ENCODE measurements around the gene TBC1D1.

TBC1D1 gene

GRCh38 chr4:38085751-38086150, 194.9 kb downstream of the TBC1D1 start:
- peaks cover 6% of the 10 kb centered on the region for H3K4me1 Mint-ChIP-seq (ENCODE audit: low read depth)
- no peak overlapping the region for H3K4me3 Mint-ChIP-seq
- H3K9me3 Mint-ChIP-seq = no peaks in the 10 kb centered on the region
- peaks cover 14% of the 10 kb centered on the region for H3K36me3 Mint-ChIP-seq (ENCODE audit: low read depth)
- no peak overlapping the region for H3K27ac Mint-ChIP-seq
- DNase-seq (ENCODE audit: low spot score) = no peak
- H3K27me3 Mint-ChIP-seq (ENCODE audit: low read depth) = no peaks in the 10 kb centered on the region

- no peaks in the 10 kb centered on the region for H3K9me3 Mint-ChIP-seq
- no peak overlapping the region for H3K27ac Mint-ChIP-seq
- DNase-seq (ENCODE audit: low spot score) = no peak
- H3K36me3 Mint-ChIP-seq (ENCODE audit: low read depth) = peaks cover 20% of the 10 kb centered on the region
- peaks cover 10% of the 10 kb centered on the region for H3K4me1 Mint-ChIP-seq (ENCODE audit: low read depth)
- H3K4me3 Mint-ChIP-seq = no peak overlapping the region
- H3K27me3 Mint-ChIP-seq (ENCODE audit: low read depth) = no peaks in the 10 kb centered on the region
Observed at GRCh38 chr4:38086151-38086848, 195.4 kb downstream of the TBC1D1 start.

- Mint-ChIP-seq H3K4me3 (no peak overlapping the region), H3K36me3 (ENCODE audit: low read depth) (peaks cover 20% of the 10 kb centered on the region), H3K9me3 (no peaks in the 10 kb centered on the region), H3K4me1 (ENCODE audit: low read depth) (peaks cover 10% of the 10 kb centered on the region), H3K27ac (no peak overlapping the region), H3K27me3 (ENCODE audit: low read depth) (no peaks in the 10 kb centered on the region)
- no peak for DNase-seq (ENCODE audit: low spot score)
Observed at GRCh38 chr4:38086849-38087226, 196.0 kb downstream of the TBC1D1 start.

DNA sequence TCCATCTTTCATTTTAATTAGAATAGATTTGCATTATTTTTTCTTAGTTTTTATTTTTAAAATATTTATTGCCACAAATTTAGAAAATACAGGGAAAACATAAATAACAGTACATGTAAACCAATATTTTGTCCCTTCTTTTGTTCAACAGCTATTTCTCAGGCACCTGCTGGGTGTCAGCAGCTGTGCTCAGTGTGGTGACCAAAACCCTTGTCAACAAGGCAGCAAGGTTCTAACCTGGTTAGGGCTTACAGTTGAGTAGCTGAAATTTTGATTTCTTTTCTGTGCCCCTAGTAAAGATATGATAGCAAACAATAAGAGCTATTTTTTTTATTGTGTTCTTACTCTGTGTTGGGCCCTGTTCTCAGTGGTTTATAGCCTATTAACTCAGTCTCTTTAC, 197.4 kb downstream of the TBC1D1 start:
- Mint-ChIP-seq H3K36me3 (ENCODE audit: low read depth) (peaks cover 26% of the 10 kb centered on the region), H3K4me3 (no peak overlapping the region), H3K27me3 (ENCODE audit: low read depth) (no peaks in the 10 kb centered on the region)

DNA sequence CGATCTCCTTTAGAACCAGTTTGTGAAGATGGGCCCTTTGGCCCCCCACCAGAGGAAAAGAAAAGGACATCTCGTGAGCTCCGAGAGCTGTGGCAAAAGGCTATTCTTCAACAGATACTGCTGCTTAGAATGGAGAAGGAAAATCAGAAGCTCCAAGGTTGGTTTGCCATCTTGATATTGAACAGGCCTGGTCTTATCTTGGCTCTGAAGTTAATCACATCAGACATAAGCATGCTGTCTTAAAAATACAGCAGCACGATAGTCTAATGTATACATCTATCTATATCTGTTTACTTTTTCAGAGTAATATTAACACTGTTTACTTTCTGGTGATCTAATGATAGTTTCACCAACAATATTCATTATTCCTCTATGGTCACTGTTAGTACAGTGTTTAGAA, 199.1 kb downstream of the TBC1D1 start:
- H3K9me3 Mint-ChIP-seq = no peaks in the 10 kb centered on the region
- H3K36me3 Mint-ChIP-seq (ENCODE audit: low read depth) = peaks cover 33% of the 10 kb centered on the region
- H3K4me1 Mint-ChIP-seq (ENCODE audit: low read depth) = peaks cover 10% of the 10 kb centered on the region
- no peak for DNase-seq (ENCODE audit: low spot score)
- H3K4me3 Mint-ChIP-seq = no peak overlapping the region
- no peak overlapping the region for H3K27ac Mint-ChIP-seq
- no peaks in the 10 kb centered on the region for H3K27me3 Mint-ChIP-seq (ENCODE audit: low read depth)

More for the DNA sequence above, 197.4 kb downstream of the TBC1D1 start:
- Mint-ChIP-seq H3K9me3 (no peaks in the 10 kb centered on the region), H3K27ac (no peak overlapping the region), H3K4me1 (ENCODE audit: low read depth) (peaks cover 10% of the 10 kb centered on the region)
- no peak for DNase-seq (ENCODE audit: low spot score)

GRCh38 chr4:38090455-38091246, 199.8 kb downstream of the TBC1D1 start:
- Mint-ChIP-seq H3K4me1 (ENCODE audit: low read depth) (peaks cover 10% of the 10 kb centered on the region), H3K27me3 (ENCODE audit: low read depth) (no peaks in the 10 kb centered on the region), H3K9me3 (no peaks in the 10 kb centered on the region), H3K36me3 (ENCODE audit: low read depth) (peaks cover 38% of the 10 kb centered on the region), H3K4me3 (no peak overlapping the region), H3K27ac (peak overlapping the region; percentile 53)
- DNase-seq (ENCODE audit: low spot score) = no peak

GRCh38 chr4:38091636-38092035, 200.8 kb downstream of the TBC1D1 start:
- Mint-ChIP-seq H3K4me1 (ENCODE audit: low read depth) (peaks cover 10% of the 10 kb centered on the region), H3K27me3 (ENCODE audit: low read depth) (no peaks in the 10 kb centered on the region), H3K36me3 (ENCODE audit: low read depth) (peaks cover 42% of the 10 kb centered on the region), H3K27ac (no peak overlapping the region), H3K9me3 (no peaks in the 10 kb centered on the region), H3K4me3 (no peak overlapping the region)
- no peak for DNase-seq (ENCODE audit: low spot score)

- peaks cover 10% of the 10 kb centered on the region for H3K4me1 Mint-ChIP-seq (ENCODE audit: low read depth)
- no peaks in the 10 kb centered on the region for H3K9me3 Mint-ChIP-seq
- H3K27ac Mint-ChIP-seq = no peak overlapping the region
- peaks cover 42% of the 10 kb centered on the region for H3K36me3 Mint-ChIP-seq (ENCODE audit: low read depth)
- H3K4me3 Mint-ChIP-seq = no peak overlapping the region
- no peak for DNase-seq (ENCODE audit: low spot score)
- no peaks in the 10 kb centered on the region for H3K27me3 Mint-ChIP-seq (ENCODE audit: low read depth)
Observed at GRCh38 chr4:38092701-38093100, 201.8 kb downstream of the TBC1D1 start.

- H3K36me3 Mint-ChIP-seq (ENCODE audit: low read depth) = peaks cover 49% of the 10 kb centered on the region
- H3K4me1 Mint-ChIP-seq (ENCODE audit: low read depth) = peaks cover 10% of the 10 kb centered on the region
- no peaks in the 10 kb centered on the region for H3K27me3 Mint-ChIP-seq (ENCODE audit: low read depth)
Observed at GRCh38 chr4:38094419-38094818, 203.5 kb downstream of the TBC1D1 start.

GRCh38 chr4:38095691-38096090, 204.8 kb downstream of the TBC1D1 start:
- Mint-ChIP-seq H3K36me3 (ENCODE audit: low read depth) (peaks cover 47% of the 10 kb centered on the region), H3K4me3 (no peak overlapping the region), H3K9me3 (no peaks in the 10 kb centered on the region), H3K27me3 (ENCODE audit: low read depth) (no peaks in the 10 kb centered on the region), H3K4me1 (ENCODE audit: low read depth) (peaks cover 8% of the 10 kb centered on the region), H3K27ac (no peak overlapping the region)
- DNase-seq (ENCODE audit: low spot score) = no peak

More at GRCh38 chr4:38094419-38094818, 203.5 kb downstream of the TBC1D1 start:
- Mint-ChIP-seq H3K9me3 (no peaks in the 10 kb centered on the region), H3K27ac (no peak overlapping the region), H3K4me3 (no peak overlapping the region)
- no peak for DNase-seq (ENCODE audit: low spot score)

- no peak for DNase-seq (ENCODE audit: low spot score)
- Mint-ChIP-seq H3K36me3 (ENCODE audit: low read depth) (peaks cover 40% of the 10 kb centered on the region), H3K4me1 (ENCODE audit: low read depth) (peaks cover 4% of the 10 kb centered on the region), H3K4me3 (no peak overlapping the region), H3K27me3 (ENCODE audit: low read depth) (no peaks in the 10 kb centered on the region), H3K9me3 (no peaks in the 10 kb centered on the region), H3K27ac (no peak overlapping the region)
Observed at GRCh38 chr4:38097818-38098217, 206.9 kb downstream of the TBC1D1 start.

DNA sequence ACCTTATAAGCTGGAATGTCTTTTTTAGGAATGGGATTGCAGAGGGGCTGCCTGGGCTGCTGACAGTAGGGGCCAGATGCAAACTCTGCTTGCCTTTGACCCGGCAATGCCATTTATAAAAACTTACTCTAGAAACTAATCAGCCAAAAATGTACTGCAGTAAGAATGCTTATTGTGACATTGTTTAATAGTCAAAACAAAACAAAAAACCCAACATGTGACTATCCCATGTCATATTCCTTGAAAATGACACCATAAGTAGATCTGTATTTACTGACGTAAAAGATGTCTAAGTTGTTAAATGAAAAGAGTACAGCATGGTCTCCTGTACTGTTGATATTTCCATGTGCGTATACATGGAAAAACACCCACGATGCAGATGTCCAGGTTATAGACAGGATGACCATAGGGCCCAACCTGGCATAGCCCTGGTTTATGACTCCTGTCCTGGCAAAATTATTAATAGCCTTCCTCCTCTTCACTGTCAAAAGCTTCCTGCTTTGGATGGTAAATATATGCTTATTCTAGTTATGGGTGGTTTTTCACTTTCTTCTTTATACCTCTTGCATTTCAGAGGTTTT, 208.2 kb downstream of the TBC1D1 start:
- peaks cover 35% of the 10 kb centered on the region for H3K36me3 Mint-ChIP-seq (ENCODE audit: low read depth)
- no peak overlapping the region for H3K27ac Mint-ChIP-seq
- DNase-seq (ENCODE audit: low spot score) = no peak

GRCh38 chr4:38099908-38100407, 209.1 kb downstream of the TBC1D1 start:
- H3K9me3 Mint-ChIP-seq = no peaks in the 10 kb centered on the region
- H3K27ac Mint-ChIP-seq = no peak overlapping the region
- no peaks in the 10 kb centered on the region for H3K27me3 Mint-ChIP-seq (ENCODE audit: low read depth)
- peaks cover 4% of the 10 kb centered on the region for H3K4me1 Mint-ChIP-seq (ENCODE audit: low read depth)
- H3K4me3 Mint-ChIP-seq = no peak overlapping the region
- DNase-seq (ENCODE audit: low spot score) = no peak
- H3K36me3 Mint-ChIP-seq (ENCODE audit: low read depth) = peaks cover 30% of the 10 kb centered on the region

More for the DNA sequence above, 208.2 kb downstream of the TBC1D1 start:
- Mint-ChIP-seq H3K4me1 (ENCODE audit: low read depth) (peaks cover 4% of the 10 kb centered on the region), H3K27me3 (ENCODE audit: low read depth) (no peaks in the 10 kb centered on the region), H3K9me3 (no peaks in the 10 kb centered on the region), H3K4me3 (no peak overlapping the region)

Measured in T-helper 2 cell treated with Interferon-gamma antibody and Interleukin-4, amounts not matched to agents 5 μg/mL and 100 μg/mL, for 36 hours (primary cell).